GM12892 (cell line): Measurements from ENCODE around the gene SNX19.

Source experiments
- DNase-seq: peaks from one replicate; pipeline ENCODE4 v3.0.0; 2011; ENCODE audit not compliant: insufficient read length
- FAIRE-seq: peaks from 2 replicates; lab custom pipeline; 2011; peaks lifted over from hg19 to GRCh38; lab: Jason Lieb, UNC
- POLR2A ChIP-seq: IDR thresholded peaks from 2 replicates; pipeline ENCODE4 v1.6.1; 2011; ENCODE audit warnings: low read depth, low read length, control low read depth
- POLR2AphosphoS5 ChIP-seq: IDR thresholded peaks from 2 replicates; pipeline ENCODE4 v1.6.1; 2011; ENCODE audit warnings: low read depth, low read length, control low read depth
- TAF1 ChIP-seq: IDR thresholded peaks from 2 replicates; pipeline ENCODE4 v1.6.1; 2011; ENCODE audit warnings: low read depth, mild to moderate bottlenecking, control low read depth, low read length, borderline replicate concordance

Gene SNX19

DNA sequence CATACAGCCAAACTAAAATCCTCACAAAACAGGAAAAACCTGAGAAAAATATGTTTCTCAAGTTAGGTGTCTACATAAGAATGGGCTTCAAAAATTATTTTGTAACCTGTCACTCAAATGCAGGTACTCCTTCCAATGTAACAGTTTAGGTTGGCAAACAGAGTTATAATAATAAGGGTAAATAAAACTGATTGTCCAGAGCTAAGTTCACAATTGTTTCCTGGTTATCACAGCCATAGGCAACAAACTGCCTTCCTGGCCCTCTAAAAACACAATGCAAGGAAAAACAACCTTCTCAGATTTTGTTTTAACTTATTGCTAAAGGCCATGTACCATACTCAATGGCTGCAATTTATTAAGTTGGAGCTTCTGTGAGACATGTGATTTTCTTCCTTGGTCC, 36.4 kb downstream of the SNX19 start:
- no peak for TF ChIP-seq POLR2A
- no peak for TF ChIP-seq POLR2AphosphoS5
- no peak for TF ChIP-seq TAF1
- DNase-seq (no peak), FAIRE-seq (no peak)

DNA sequence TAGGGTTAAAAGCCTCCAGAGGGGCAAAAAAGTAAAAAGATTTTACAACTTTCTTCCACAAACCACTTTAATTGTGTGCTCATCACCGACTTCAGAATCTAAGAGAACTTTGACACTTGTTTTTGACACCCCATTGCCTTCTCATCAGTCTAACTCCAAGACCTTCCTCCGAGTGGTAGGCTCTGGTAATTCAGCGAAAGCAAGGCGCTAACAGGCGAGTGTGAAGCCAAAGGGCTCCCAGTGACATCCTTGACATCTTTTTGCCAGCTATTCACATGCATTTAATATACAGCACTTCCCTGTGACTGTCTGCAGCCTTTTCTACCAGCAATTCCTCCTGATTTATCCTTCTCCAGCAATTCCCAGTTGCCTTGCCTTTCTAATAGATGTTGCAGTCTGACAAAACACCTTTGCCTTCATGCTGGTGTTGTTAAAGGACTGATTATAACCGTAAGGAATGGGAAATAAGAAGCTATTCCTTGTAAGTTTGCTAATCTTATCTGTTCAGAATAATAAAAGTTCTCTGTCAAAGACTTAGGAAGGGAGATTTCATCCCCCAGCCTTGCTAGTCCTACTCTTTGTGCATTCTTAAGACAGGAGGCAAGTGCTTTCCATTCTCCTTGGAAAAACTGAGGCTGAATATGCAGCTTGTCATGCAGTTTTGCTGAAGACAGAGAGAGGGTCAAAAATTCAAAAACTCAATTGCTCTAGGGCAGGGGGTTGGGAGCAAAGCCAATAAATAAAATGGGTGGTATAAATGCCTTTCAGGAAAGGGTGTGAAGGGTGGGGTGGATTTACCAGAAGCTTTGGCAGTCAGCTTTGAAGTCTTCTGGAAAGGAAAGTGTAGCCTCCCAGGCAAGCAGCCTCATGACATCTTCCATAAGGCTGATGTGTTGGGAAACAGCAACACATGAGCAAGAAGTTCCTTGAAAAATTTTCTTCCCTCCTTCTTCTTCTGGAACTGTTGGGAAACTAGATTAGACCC, 39.1 kb downstream of the SNX19 start:
- DNase-seq (no peak), FAIRE-seq (no peak)
- TF ChIP-seq TAF1 (no peak), POLR2A (no peak), POLR2AphosphoS5 (no peak)

DNA sequence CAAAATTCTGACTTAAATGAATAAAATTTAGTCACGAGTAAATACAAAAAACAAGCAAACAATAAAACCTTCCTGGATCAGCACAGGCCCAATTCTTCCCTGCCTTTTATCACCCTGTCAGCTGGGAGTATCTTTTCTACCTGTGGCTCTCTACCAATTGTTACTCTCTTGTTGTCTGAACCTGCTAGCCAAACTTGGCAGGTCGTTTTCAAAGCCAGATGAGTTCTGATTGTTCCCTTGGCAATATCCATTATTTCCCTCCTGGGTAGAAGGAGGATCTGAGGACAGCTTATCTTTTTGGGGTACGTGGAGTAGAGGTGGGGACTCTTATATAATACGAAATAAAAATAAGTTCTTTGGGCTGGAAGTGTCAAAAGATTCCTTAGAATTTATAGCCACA, 40.2 kb downstream of the SNX19 start:
- FAIRE-seq (no peak), DNase-seq (no peak)
- no peak for TF ChIP-seq TAF1
- no peak for TF ChIP-seq POLR2A
- no peak for TF ChIP-seq POLR2AphosphoS5

DNA sequence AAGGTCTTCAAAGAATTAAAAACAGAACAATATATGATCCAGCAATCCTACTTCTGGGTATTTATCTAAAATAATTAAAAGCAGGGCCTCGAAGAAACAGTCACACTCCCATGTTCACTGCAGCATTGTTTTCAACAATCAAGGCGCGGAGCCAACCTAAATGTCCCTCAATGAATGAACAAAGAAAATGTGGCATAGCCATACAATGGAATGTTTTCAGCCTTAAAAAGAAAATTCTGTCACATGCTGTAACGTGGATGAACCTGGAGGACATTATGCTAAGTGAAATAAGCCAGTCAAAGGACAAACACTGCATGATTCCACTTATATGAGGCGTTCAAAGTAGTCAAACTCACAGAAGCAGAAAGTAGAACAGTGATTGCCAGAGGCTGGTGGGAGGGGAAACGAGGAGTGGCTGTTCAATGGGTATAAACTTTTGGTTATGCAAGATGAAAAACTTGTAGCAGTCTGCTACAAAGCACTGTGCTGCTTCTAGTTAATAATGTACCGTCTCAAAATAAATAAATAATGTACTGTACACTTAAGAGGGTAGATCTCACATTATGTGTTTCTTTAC, 41.2 kb downstream of the SNX19 start:
- FAIRE-seq (no peak), DNase-seq (no peak)
- TF ChIP-seq TAF1: no peak
- no peak for TF ChIP-seq POLR2AphosphoS5
- TF ChIP-seq POLR2A: no peak

DNA sequence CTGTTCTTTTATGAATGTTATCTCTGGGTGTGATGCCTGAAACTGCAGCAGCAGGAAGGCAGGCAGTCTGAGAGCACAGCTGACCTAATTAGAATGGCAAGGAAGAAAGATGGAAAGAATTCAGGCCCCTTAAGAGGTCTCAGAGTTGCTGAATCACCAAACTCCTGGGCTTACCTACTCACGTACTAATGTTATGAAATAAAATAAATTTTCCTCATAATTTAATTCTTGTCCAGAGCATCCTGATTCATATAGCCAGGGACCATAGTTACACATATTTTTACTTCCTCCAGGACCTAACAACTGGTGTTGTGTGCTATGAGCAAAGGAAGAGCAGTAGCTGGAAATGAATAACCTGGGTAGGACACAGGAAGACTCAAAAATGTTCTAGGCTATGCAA, 41.9 kb downstream of the SNX19 start:
- TF ChIP-seq POLR2A: no peak
- no peak for TF ChIP-seq TAF1
- no peak for TF ChIP-seq POLR2AphosphoS5
- DNase-seq (no peak), FAIRE-seq (no peak)

DNA sequence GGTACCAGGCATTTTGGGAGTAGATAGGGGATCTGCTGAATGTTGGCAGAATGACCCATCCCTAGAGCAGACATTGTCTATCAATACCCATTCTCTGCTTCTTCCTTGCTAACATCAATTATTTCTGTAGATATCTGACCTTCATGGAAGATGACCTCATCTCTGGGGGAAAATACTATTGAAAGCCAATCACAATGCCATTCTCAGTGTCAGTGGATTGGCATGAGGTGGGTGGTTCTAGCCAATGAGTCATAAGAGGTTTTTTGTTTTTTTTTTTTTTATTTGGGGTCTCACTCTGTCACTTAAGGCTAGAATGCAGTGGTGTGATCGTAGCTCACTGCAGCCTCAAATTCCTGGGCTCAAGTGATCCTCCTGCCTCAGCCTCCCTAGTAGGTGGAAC, 42.5 kb downstream of the SNX19 start:
- no peak for TF ChIP-seq POLR2A
- no peak for TF ChIP-seq POLR2AphosphoS5
- no peak for TF ChIP-seq TAF1
- no peak for FAIRE-seq
- no peak for DNase-seq

DNA sequence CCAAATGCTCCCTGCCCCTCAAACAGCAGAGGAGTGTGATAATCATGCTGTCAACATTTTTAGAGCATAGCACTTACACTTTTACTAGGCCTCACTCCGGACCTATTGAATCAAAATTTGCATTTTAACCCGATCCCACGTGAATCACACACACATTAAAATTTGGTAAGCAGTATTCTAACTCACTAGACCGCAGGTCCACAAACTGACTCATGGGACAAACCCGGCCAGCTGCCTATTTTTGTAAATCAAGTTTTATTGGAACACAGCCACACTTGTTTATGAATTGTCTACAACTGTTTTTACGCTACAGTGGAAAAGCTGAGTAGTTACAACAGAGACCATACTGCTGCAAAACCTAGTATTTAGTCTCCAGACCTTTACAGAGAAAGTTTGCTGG, 43.3 kb downstream of the SNX19 start:
- no peak for TF ChIP-seq POLR2AphosphoS5
- TF ChIP-seq TAF1: no peak
- TF ChIP-seq POLR2A: no peak
- FAIRE-seq (no peak), DNase-seq (no peak)

DNA sequence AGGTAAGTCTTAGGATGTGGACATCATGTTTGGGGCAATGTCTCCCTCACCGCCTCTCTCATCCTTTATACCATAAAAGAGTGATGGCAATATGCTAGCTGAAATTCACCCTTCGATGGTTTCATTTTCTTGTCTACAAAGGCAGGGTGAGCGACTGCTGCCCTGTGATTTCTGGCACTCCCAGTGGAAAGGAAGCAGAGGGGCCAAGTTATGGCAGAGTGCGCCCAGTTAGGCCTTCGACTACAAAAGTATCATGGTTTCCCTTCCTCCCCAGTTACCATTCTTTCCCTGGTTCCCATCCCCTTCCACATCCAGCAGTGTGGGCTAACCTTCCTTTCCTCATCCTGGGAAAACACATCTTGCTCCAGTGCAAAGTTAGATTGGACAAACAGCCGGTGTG, 43.8 kb downstream of the SNX19 start:
- DNase-seq: no peak
- no peak for FAIRE-seq
- TF ChIP-seq POLR2A (no peak), POLR2AphosphoS5 (no peak), TAF1 (no peak)

DNA sequence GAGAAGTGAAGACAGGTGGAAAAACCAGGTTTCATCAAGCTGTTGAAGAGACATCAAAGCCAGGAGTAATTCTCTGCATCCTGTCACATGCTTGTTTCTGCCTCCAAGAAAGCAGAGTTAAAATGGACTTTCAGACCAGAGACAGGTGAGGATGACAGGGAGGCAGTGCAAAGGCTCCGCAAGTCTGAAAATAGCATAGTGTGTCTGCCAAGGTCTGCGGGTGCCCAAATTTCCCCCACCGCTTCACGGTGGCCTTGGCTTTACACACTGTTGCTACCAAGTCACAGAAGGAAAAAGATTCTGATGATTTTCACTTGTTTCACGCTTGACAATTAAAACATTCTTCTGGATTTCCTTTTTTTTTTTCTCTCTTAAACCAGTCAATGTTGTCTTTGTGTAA, 44.2 kb downstream of the SNX19 start:
- no peak for DNase-seq

DNA sequence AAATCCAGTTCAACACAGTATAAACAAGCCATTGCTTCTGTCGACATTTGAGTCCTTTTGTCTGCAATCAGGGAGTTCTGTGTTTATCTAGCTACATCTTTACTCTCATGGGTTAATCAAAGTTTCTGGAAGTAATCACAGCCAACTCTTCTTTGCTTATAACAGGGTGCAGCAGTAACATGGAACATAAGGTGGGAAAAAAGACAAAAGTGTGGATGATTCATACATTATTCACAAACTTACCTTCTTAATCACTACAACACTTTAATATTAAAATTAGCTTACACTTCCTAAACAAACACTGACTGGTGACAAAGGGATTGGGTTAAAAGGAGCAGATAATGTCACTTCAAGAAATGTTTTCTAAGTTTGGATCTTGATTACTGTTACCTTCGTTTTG, 44.7 kb downstream of the SNX19 start:
- FAIRE-seq (no peak), DNase-seq (no peak)
- TF ChIP-seq POLR2A: no peak
- TF ChIP-seq POLR2AphosphoS5: no peak
- no peak for TF ChIP-seq TAF1

More for the DNA sequence above, 44.2 kb downstream of the SNX19 start:
- no peak for TF ChIP-seq POLR2AphosphoS5
- no peak for TF ChIP-seq POLR2A
- no peak for TF ChIP-seq TAF1
- FAIRE-seq: no peak

DNA sequence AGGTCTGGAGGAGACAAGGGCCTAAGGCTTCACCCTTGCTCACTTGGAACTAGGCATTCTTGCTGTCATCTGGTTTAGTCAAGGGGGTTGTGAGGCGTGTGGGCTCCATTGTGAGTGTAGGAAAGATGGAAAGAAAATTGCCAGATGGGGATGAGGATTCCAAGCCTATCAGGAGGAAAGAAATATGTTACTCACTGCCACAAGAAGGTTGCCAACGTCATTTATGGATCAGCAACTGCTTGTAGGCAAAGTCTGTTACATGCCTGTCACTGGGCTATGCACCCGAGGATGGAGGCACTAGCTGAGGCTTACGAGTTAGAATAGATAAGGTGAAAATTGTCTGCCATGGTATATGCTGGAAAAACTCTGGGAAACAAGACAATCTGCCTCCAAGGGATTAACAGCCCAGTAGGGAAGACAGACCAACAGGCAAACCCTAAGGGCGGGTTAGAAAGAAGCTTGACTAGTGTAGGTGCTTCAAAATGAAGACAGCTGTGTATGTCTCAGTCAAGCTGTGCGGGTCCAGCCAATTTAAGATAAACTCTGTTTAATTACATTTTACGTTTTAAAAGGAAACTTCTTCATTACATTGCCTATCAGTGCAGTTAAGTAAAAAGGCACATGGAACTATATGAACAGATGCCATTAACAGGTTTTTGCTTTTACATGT, 47.4 kb downstream of the SNX19 start:
- no peak for DNase-seq
- no peak for FAIRE-seq
- TF ChIP-seq POLR2A (no peak), TAF1 (no peak), POLR2AphosphoS5 (no peak)
